ENCODE data around the gene FMNL2. TPM values are rescaled to one million over a fixed set of nuclear protein-coding genes. Genes with fewer than 3 reads are reported as not detected.

FMNL2 gene
- total and polyA plus RNA-seq, 8 donors: 7.8 to 100.0 (median 36.5) TPM

DNA sequence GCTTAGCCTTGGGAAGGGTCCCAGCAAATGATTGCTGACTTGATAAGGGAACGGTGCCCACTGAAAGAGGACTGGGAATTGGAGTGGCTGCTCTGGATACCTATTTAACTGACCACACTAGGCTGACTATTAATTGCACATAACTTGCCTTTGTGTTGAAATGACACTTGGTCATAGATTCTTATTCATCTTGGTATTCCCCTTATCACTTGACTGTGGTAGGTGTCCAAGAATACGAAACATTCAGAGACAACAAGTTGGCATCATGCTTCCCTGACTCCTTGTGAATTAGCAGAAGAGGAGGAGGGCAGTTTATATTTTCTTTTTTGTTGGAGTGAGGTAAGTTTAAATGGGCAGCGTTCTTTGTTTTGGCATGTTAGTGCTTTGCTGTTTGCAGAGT lies 13.4 kb downstream of the FMNL2 start:
- intact Hi-C loops (cut with DNase I; ENCODE audit: low total_unique reads): no loop called here
- TF ChIP-seq EP300 (IDR thresholded peaks at IDR 0.05) (no peak), POLR2AphosphoS5 (IDR thresholded peaks at IDR 0.05) (no peak), POLR2A (IDR thresholded peaks at IDR 0.05) (no peak)
- TF ChIP-seq, protein P1, sequence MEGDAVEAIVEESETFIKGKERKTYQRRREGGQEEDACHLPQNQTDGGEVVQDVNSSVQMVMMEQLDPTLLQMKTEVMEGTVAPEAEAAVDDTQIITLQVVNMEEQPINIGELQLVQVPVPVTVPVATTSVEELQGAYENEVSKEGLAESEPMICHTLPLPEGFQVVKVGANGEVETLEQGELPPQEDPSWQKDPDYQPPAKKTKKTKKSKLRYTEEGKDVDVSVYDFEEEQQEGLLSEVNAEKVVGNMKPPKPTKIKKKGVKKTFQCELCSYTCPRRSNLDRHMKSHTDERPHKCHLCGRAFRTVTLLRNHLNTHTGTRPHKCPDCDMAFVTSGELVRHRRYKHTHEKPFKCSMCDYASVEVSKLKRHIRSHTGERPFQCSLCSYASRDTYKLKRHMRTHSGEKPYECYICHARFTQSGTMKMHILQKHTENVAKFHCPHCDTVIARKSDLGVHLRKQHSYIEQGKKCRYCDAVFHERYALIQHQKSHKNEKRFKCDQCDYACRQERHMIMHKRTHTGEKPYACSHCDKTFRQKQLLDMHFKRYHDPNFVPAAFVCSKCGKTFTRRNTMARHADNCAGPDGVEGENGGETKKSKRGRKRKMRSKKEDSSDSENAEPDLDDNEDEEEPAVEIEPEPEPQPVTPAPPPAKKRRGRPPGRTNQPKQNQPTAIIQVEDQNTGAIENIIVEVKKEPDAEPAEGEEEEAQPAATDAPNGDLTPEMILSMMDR (IDR thresholded peaks at IDR 0.05): no peak
- Histone ChIP-seq H3K4me1 (peaks cover 0 to 13% (median 7%) of the 10 kb centered on the region in 4 donors), H3K9me3 (no peaks in the 10 kb centered on the region), H3K4me3 (no peak overlapping the region), H3K36me3 (peaks cover 0 to 6% (median 3%) of the 10 kb centered on the region in 4 donors), H3K27me3 (no peaks in the 10 kb centered on the region), H3K27ac (no peak overlapping the region)
- 66 to 86% (median 78%) methylated on average over 3 of the region's 3 CpGs for WGBS, 5 donors
- DNase-seq: no peak

DNA sequence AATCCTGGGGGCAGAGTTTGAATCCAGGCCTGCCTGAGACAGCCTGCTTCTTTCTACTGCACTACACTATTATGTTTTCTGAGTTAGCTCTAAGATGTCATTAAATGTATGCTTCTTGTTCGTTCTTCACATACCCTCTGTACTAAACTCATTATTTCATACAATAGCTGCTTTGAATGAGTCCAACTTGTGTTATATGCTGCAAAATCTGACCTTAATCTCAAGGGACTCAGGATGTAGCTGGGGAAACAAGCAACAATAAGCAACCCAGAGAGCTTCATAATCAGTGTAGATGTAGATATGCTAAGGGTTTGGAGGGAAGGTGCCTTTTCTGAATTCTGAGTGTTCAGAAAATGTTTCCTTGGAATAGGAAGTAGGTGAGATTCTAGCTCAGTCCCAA lies 14.4 kb downstream of the FMNL2 start:
- no peak for DNase-seq
- Histone ChIP-seq H3K4me3 (no peak overlapping the region), H3K4me1 (peaks cover 0 to 23% (median 12%) of the 10 kb centered on the region in 4 donors), H3K9me3 (no peaks in the 10 kb centered on the region), H3K27me3 (no peaks in the 10 kb centered on the region), H3K27ac (no peak overlapping the region), H3K36me3 (no peaks in the 10 kb centered on the region)
- WGBS, 5 donors: 55 to 75% (median 69%) methylated on average over 1 of the region's 1 CpG
- TF ChIP-seq EP300 (IDR thresholded peaks at IDR 0.05): no peak
- no peak for TF ChIP-seq POLR2A (IDR thresholded peaks at IDR 0.05)
- TF ChIP-seq, protein P1 (IDR thresholded peaks at IDR 0.05): no peak
- no peak for TF ChIP-seq POLR2AphosphoS5 (IDR thresholded peaks at IDR 0.05)
- intact Hi-C loops (cut with DNase I; ENCODE audit: low total_unique reads): no loop called here

DNA sequence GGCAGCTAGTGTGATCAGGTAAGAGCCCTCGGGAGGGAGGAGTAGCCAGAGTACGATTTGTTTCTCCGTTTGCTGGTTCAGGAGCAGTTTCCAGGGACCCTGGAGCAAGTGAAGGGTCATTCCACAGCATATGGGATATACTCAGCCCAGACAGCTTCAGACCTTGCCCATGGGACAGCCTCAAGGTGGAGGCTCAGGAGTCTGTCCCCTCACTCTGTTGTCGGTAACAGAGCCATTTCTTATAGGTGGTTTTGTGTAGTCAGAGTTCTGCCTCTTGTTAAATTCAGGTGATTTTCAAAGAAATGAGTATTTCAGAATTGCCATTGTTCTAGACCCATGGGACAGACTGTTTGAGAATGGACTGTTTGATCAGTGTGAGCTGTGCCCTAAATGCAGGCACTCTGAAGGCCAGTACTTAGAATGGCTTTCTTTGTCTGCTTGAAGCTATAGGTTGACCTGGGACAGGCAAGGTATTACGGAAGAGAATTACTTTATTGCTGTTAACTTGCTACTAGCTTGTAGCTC lies 15.2 kb downstream of the FMNL2 start:
- no peaks in the 10 kb centered on the region for H3K9me3 ChIP-seq
- no peaks in the 10 kb centered on the region for H3K36me3 ChIP-seq
- no peaks in the 10 kb centered on the region for H3K27me3 ChIP-seq
- no peak for TF ChIP-seq POLR2A (IDR thresholded peaks at IDR 0.05)
- no peak for TF ChIP-seq EP300 (IDR thresholded peaks at IDR 0.05)
- TF ChIP-seq, protein P1 (IDR thresholded peaks at IDR 0.05): no peak
- TF ChIP-seq POLR2AphosphoS5 (IDR thresholded peaks at IDR 0.05): no peak
- no peak for DNase-seq
- no peak overlapping the region for H3K27ac ChIP-seq
- peaks cover 0 to 29% (median 14%) of the 10 kb centered on the region in 4 donors for H3K4me1 ChIP-seq
- intact Hi-C loops (cut with DNase I; ENCODE audit: low total_unique reads): no loop called here
- H3K4me3 ChIP-seq: no peak overlapping the region
- WGBS, 5 donors: 80 to 97% (median 95%) methylated on average over 5 of the region's 5 CpGs

DNA sequence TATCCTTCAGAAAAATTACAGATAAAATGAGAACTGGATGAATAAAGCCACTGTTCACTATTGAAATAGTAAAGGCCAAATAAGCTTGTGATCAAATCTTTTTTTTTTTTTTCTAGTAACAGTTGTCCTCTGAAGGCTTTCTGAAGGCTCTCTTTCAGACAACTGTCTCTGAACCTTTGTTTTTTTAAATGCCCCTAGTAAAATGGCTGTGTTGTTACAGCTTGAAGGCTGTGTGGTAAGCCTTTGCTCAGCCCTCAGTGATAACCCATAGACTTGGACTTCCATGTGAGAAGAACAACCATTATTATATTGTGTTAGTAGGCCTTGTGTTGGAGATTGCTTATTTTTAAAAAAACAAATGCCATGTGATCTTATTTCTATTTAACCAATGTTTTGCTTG lies 17.6 kb downstream of the FMNL2 start:
- Histone ChIP-seq H3K9me3 (no peaks in the 10 kb centered on the region), H3K27ac (no peak overlapping the region), H3K36me3 (no peaks in the 10 kb centered on the region), H3K4me1 (peaks cover 0 to 30% (median 14%) of the 10 kb centered on the region in 4 donors), H3K4me3 (no peak overlapping the region), H3K27me3 (no peaks in the 10 kb centered on the region)
- TF ChIP-seq, protein P1 (IDR thresholded peaks at IDR 0.05): no peak
- TF ChIP-seq POLR2A (IDR thresholded peaks at IDR 0.05): no peak
- TF ChIP-seq EP300 (IDR thresholded peaks at IDR 0.05): no peak
- TF ChIP-seq POLR2AphosphoS5 (IDR thresholded peaks at IDR 0.05): no peak
- intact Hi-C loops (cut with DNase I; ENCODE audit: low total_unique reads): no loop called here
- no peak for DNase-seq

All from stomach (tissue), 9 donors.